HG02943 (cell line): ENCODE data around the gene PPRC1.

Experiments used
- ATAC-seq: cut with Tn5 transposase; IDR thresholded peaks from one replicate; pipeline ENCODE4 v1.9.1; 2021; ENCODE audit warnings: mild to moderate bottlenecking, low read depth, moderate library complexity; ENCODE audit not compliant: unreplicated experiment

The PPRC1 gene

DNA sequence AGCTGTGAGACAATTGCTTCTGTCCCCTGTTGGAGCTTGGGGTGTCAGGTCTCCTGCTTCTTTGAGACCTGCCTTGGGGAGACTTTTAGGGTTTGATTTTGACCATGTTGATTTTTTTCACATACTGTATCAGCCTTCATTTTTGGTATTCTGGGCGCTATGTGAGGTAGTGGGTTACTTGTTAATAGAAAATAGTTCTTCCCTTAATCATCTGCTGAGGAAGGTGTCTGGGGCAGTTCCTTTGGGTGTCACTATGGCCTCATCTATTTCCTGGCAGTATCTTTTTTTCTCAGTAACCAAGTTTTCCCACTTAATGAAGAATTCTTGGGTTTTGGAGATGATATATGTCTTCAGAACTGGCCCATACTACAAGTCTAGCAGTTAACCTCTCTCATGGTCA lies 14.7 kb downstream of the PPRC1 start:
- no peak for ATAC-seq

DNA sequence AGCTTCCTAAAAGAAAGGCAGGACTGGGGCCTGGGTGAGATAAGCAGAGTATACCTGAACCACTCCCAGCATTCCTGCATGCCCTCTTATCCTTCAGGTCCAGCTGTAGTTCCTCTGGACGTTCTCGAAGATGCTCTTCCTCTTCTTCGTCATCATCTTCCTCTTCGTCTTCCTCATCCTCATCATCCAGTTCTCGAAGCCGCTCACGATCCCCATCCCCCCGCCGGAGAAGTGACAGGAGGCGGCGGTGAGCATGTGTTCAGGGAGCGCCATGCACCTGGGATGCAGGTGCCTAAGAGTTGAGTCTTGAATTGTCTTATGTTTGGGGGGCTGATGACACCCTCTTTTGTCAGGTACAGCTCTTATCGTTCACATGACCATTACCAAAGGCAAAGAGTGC lies 15.4 kb downstream of the PPRC1 start:
- ATAC-seq, result no peak

DNA sequence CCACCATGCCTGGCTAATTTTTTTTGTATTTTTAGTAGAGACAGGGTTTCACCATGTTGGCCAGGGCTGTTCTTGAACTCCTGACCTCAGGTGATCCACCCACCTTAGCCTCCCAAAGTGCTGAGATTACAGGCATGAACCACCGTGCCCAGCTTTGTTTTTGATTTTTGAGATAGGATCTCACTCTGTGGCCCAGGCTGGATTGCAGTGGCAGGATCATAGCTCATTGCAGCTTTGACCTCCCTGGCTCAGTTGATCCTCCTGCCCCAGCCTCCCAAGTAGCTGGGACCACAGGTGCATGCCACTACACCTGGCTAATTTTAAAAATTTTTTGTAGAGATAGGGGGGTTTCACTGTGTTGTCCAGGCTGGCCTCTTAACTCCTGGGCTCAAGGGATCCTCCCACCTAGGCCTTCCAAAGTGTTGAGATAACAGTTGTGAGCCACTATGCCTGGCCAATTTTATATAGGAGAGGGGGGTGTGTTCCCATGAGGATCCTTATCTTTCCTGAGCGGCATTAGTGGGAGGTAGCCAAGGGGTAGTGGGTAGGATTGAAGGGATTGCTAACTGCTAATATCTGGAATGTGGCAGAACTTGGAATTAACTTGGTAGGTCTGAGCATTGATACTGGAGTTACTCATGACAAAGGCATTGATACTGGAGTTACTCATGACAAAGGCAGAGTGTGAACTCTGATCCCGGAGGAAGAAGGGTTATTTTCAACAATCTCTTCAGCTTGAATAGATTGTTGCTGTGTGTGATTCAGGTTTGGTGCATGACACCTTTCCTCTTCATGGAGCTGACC lies 18.3 kb downstream of the PPRC1 start:
- no peak for ATAC-seq

DNA sequence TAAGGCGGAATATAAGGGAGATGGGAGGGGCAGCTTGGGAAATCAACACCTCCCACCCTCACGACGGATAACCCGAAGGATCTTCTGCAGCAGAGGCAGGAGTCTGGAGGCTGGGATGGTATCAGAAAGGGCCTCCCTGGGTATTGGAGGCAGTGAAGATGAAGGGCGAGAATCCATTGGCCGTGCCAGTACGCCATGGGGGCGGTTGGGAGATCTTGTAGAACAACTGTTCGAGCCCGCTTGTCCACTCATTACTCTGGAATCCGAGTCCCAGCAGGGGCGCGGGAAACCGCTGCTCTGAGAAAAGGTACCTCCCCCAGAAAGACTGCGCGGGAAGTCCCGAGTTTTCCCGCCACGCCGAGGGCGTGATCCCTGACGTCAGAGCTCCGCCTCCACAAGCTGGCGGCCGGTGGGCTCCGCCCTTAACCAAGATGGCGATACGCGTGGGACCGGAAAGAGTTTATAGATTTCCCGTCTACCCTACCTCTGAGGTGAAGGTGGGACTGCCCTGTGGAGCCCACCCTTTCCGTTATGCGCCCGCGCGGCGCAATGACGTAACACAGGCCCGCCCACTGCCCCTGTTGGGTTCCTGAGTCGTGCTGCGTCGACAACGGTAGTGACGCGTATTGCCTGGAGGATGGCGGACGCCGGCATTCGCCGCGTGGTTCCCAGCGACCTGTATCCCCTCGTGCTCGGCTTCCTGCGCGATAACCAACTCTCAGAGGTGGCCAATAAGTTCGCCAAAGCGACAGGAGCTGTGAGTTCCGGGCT lies 19.1 kb downstream of the PPRC1 start, which contains the start of gene NOLC1:
Gene NOLC1 (plus strand): TSS at position 616 of the 771 bp plus-strand sequence. CDS start 22 bp downstream, at position 638.
- ATAC-seq, result peak; percentile 82

DNA sequence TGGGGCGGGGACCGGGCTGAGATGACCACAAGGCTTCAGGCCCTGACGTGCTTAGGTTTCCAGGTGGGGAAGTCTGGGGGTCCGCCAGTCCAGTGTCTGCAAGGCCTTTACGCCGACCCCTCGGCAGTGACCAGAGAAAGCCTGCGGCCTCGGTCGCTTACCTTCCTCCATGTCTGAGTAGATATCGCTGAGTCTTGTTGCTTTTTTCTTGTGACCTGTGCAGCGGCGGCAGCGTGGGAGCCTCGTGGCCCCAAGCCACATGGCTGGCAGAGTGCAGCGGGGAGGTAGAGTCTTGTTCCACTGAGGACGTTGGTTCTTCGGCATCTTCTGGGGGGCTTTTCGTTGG lies 19.7 kb downstream of the PPRC1 start:
- ATAC-seq, result peak; percentile 7

DNA sequence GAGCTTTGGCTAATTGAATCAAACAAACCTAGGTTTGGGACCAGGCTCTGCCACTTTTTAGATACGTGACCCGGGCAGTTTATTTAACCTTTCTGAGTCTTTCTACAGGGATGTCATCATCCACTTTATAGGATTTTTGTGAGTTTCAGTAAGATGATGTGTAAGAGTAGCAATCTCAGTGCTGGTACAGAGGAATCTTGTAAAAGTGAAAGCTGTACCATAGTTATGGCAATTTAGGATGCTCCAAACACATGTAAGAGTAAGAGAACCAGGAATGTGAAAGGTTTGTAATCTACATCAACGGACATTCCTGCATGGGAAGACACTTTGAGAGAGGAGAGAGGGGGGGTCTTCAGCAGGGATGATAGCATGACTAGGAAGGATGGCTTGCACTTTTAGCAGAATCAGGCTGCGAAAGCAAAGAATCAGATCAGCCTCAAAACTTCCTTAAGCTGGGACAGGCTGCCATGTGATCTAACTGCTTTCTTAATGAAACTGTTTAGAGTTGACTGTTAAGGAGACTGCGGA lies 20.3 kb downstream of the PPRC1 start:
- ATAC-seq, result no peak

DNA sequence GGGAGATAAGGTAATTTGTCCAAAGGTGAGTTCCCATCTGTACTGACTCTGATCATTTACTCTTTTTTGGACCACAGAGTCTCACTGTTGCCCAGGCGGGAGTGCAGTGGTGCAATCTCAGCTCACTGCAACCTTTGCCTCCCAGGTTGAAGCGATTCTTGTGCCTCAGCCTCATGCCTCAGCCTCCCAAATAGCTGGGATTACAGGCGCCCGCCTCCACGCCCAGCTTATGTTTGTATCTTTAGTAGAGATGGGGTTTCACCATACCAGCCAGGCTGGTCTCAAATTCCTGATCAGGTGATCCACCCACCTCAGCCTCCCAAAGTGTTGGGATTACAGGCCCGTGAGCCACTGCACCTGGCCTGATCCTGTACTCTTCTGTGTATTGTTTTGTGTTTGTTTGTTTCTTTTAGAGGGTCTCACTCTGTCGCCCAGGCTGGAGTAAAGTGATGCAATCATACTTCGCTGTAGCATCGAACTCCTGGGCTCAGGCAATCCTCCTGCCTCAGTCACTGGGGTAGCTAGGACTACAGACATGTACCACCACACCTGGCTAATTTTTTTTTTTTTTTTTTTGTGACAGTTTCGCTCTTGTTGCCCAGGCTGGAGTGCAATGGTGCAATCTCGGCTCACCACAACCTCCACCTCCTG lies 21.8 kb downstream of the PPRC1 start:
- no peak for ATAC-seq

DNA sequence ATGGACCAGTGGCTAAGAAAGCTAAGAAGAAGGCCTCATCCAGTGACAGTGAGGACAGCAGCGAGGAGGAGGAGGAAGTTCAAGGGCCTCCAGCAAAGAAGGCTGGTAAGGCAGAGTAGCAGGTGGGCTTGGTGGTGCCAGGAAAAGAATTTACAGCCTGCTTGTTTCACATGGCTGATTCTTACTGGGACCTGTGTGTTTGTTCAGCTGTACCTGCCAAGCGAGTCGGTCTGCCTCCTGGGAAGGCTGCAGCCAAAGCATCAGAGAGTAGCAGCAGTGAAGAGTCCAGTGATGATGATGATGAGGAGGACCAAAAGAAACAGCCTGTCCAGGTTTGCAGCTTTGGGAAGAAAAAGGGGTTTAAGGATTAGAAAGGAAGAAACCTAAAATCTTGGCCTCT lies 24.4 kb downstream of the PPRC1 start:
- no peak for ATAC-seq

DNA sequence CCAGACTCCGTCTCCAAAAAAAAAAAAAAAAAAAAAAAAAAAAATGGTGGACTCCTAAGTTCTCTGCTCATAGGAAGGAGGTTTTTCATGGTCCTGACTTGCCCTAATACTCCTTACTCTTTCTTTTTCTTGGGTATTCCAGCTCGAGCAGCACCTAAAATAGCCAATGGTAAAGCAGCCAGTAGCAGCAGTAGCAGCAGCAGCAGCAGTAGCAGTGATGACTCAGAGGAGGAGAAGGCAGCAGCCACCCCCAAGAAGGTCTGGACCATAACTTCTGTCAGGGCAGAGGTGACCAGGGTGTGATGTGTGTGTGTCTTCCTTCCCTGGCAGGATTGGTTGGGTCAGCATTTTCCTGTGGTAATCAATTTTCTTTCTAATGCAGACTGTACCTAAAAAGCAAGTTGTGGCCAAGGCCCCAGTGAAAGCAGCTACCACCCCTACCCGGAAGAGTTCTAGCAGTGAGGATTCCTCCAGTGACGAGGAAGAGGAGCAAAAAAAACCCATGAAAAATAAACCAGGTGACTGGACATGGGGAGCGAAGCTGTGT lies 26.3 kb downstream of the PPRC1 start:
- no peak for ATAC-seq

DNA sequence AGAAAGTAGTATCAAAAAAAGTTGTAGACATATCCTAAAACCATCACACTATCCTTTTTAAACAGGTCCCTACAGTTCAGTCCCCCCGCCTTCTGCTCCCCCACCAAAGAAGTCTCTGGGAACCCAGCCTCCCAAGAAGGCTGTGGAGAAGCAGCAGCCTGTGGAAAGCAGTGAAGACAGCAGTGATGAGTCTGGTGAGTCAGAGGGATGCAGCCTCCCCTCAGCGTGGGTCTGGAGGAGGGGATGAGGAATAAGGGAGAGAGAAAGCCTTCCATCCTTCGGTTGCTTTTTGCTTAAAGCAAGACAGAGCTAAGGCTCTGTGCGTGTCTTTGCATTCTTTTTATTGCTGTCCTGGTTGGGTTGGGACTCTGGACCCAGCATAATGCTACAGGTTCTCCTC lies 27.0 kb downstream of the PPRC1 start:
- no peak for ATAC-seq

DNA sequence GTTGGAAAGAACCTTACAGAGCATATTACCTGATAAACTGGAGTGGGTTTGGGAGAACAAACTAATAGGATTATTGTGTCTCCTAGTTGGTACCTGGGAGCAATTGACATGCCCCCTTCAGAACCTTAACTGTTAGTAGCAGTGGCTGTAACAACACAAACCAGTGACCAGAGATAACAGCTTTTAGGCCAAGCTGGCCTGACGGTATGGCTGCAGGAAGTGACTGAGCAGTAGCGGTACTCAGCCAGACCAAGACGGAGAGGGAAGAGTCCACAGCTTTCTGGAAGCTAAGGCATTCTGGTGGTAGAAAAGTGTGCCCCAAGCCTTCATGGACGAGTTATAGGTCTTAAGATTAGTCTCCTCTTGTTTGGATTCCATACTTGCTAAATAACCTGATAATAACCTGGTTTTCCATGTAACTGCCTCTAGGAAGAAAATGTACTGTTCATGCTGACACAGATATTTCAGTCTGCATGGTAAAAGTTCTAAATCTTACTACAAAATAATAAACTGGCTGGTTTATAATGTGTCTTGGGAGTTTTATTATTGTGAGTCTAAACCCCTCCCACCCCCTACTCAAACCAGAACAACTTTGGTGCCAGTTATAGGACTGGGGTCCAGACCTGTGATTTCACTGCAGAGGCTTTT lies 30.6 kb downstream of the PPRC1 start:
- no peak for ATAC-seq

DNA sequence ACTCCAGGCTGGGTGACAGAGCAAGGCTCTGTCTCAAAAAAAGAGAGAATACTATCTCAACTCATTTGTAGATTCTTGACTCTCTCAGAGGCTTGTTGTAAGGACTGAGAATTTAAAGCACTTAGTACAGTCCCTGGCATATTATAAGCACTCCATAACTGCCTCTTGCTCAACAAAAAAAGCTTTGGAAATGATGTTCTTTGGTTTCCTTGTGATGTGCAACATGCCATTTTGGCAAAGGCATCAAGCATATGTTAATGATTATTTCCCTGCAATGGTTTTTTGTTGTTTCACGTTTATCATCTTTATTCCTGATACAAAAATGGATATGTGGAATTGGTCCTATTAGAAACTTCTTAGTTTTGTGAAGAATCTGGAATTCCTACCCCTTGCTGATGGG lies 35.0 kb downstream of the PPRC1 start:
- ATAC-seq, result no peak

DNA sequence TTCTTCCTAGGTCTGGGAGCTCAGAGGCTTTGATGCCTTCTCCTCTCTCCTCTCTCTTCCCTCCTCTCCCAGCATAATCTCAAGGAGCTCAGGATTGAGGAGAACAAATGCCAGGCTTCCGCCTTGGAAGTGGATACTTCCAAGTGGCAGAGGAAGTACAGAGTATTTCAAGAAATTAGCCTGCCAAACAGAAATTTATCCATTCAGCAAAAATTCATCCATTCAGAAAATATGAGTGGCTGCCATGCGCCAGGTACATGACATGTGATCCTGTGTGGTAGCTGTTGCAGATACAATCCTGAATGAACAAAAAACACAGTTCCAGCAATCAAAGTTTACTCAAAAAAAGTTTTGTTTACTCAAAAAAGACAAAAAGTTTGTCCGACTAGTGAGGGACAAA lies 37.8 kb downstream of the PPRC1 start:
- no peak for ATAC-seq

DNA sequence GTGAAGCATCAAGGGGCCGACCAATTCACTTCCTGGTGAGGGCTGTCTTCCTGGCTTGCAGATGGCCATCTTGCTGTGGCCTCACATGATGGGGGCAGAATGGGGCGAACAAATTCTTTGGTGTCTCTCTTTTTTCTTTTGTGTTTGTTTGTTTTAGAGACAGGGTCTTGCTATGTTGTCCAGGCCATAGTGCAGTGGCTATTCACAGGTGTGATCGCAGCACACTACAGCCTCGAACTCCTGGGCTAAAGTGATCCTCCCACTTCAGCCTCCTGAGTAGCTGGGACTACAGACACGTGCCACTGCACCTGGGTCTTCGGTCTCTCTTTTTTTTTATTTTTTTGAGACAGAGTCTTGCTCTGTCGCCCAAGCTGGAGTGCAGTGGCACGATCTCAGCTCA lies 39.4 kb downstream of the PPRC1 start:
- ATAC-seq, result no peak

DNA sequence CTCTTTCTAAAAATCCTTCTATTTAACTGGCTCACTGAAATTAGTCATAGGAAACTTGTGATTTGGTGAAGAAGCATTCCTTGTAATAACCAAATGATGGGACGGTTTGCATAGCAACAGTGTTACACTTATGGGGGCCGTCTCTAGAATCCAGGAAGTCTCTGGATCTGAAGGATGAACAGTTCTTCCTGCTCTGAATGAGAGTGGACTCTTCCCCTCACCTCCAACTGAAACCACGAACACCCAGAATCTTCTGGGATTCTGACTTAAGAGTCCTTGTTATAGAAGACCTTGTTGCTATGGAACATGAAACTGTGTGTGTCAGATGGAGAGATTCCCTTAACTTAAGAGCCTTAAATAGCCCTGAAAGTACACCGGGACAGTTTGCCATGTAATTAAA lies 42.6 kb downstream of the PPRC1 start:
- ATAC-seq, result no peak

DNA sequence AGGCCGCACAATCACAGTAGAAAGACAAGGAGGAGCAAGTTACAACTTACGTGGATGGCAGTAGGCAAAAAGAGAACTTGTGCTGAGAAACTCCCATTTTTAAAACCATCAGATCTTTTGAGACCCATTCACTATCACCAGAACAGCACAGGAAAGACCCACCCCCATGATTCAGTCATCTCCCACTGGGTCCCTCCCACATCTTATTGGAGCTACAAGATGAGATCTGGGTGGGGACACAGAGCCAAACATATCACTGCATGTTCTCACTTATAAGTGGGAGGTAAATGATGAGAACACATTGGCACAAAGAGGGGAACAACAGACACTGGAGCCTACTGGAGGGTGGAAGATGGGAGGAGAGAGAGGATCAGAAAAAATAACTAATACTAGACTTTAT lies 51.8 kb downstream of the PPRC1 start:
- ATAC-seq, result no peak

DNA sequence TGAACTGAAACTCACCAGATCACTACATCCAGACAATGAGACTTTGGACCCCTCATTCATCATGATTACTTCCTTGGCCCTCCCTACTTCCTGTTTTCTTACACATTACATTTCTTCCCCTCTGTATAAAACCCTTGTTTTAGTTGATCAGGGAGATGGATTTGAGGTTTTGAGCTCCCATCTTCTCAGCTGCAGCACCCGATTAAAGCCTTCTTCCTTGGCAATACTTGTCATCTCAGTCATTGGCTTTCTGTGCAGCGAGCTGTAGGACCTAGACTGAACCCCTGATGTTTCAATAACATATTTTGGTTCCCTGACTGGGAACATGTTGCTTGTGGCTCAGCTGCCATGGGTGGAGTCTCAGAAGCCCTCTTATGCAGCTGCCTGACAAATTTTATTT lies 52.4 kb downstream of the PPRC1 start:
- no peak for ATAC-seq

DNA sequence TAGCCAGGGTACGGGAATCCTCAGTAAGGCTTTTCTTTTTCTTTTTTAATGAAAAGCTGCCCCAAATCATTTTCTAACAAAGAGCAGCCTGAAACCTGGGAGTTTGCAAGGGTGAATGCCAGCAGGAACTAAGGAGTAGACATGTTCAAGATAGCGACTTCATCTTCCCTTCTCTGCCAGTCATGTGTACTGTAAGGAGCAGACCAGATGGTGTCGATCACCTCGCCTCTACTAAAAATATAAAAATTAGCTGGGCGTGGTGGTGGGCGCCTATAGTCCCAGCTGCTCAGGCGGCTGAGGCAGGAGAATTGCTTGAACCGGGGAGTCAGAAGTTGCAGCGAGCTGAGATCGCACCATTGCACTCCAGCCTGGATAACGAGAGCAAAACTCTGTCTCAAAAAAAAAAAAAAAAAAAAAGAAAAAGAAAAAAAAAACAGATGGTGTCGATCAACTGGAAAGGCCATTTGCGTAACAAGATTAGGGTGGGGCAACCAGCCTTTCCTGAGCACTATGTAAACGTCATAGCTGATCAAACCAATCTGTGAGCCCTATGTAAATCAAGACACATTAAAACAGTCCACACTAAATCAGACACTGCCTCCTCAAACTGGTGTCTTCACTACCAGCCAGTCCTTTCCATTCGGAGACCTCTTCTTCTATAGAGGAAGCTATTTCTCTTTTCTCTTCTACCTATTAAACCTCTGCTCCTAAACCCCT lies 53.1 kb downstream of the PPRC1 start:
- no peak for ATAC-seq

DNA sequence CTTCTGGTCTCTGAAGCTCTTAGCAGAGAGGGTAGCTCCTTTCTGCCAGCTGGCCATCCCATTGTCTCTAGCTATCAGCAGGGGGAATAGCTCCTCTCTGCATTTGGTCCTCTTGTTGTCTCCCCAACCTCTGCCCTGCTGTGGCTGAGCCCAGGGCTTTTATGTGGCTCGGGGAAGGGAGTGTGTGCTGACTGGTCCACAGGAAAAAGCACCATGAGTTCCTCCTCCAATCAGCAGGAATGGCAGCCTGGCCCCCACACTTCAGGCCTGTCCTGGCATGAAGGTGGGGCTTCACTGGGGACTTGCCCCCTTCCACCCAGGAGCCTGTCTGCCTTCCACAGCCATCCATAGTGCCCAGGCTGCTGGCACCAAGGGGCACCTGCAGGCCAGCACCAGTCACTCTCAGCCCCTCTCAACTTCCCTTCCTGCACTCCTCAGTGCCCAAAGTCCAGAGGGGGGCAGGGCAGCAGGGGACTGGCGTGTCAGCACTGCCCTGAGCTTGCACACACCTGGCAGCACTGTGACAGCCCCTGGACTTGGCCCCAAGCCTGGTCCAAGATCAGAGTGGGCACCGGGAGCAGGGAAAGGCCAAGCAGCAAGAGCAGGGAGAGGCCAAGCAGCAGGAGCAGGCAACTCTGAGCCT lies 55.6 kb downstream of the PPRC1 start:
- ATAC-seq, result no peak
